ENCODE results near the gene PDE1C.

Gene PDE1C

GRCh38 chr7:32070051-32070405, 179 bp downstream of the PDE1C start:
- no peak for TF ChIP-seq CTCF (IDR thresholded peaks at IDR 0.05; ENCODE audit: low read depth, low read length, missing control alignments)
- no peak for DNase-seq (ENCODE audit: extremely low read depth, low read depth)
- peak overlapping the region; percentile 51 for H3K4me3 ChIP-seq (replicated peaks; ENCODE audit: low read depth, low read length)

- H3K4me3 ChIP-seq (replicated peaks; ENCODE audit: low read depth, low read length) = no peak overlapping the region
- TF ChIP-seq CTCF (IDR thresholded peaks at IDR 0.05; ENCODE audit: low read depth, low read length, missing control alignments) = no peak
These were observed 1.0 kb downstream of the PDE1C start for GRCh38 chr7:32069116-32069650.

GRCh38 chr7:32068411-32069101, 1.7 kb downstream of the PDE1C start:
- TF ChIP-seq CTCF (IDR thresholded peaks at IDR 0.05; ENCODE audit: low read depth, low read length, missing control alignments) = no peak

More at GRCh38 chr7:32069116-32069650, 1.0 kb downstream of the PDE1C start:
- no peak for DNase-seq (ENCODE audit: extremely low read depth, low read depth)

GRCh38 chr7:32066441-32066840, 3.8 kb downstream of the PDE1C start:
- no peak for DNase-seq (ENCODE audit: extremely low read depth, low read depth)
- no peak for TF ChIP-seq CTCF (IDR thresholded peaks at IDR 0.05; ENCODE audit: low read depth, low read length, missing control alignments)
- H3K4me3 ChIP-seq (replicated peaks; ENCODE audit: low read depth, low read length) = no peak overlapping the region

More at GRCh38 chr7:32068411-32069101, 1.7 kb downstream of the PDE1C start:
- H3K4me3 ChIP-seq (replicated peaks; ENCODE audit: low read depth, low read length) = no peak overlapping the region
- no peak for DNase-seq (ENCODE audit: extremely low read depth, low read depth)

- no peak for DNase-seq (ENCODE audit: extremely low read depth, low read depth)
- no peak for TF ChIP-seq CTCF (IDR thresholded peaks at IDR 0.05; ENCODE audit: low read depth, low read length, missing control alignments)
These were observed 6.6 kb downstream of the PDE1C start for GRCh38 chr7:32063614-32064013.

GRCh38 chr7:32062150-32062549, 8.1 kb downstream of the PDE1C start:
- H3K4me3 ChIP-seq (replicated peaks; ENCODE audit: low read depth, low read length) = no peak overlapping the region
- DNase-seq (ENCODE audit: extremely low read depth, low read depth) = no peak
- peak; percentile 59 for TF ChIP-seq CTCF (IDR thresholded peaks at IDR 0.05; ENCODE audit: low read depth, low read length, missing control alignments)

More at GRCh38 chr7:32063614-32064013, 6.6 kb downstream of the PDE1C start:
- no peak overlapping the region for H3K4me3 ChIP-seq (replicated peaks; ENCODE audit: low read depth, low read length)
